K562 (cell line): ENCODE results near the gene TOM1L2. TPM values are rescaled to one million over a fixed set of nuclear protein-coding genes. Genes with fewer than 3 reads are reported as not detected.

ENCODE experiments used
- ATAC-seq: fragments of 200-7000 bp; cut with Tn5 transposase; 3 replicates; pipeline ENCODE4 v1.9.1; 2020; ENCODE audit warnings: moderate library complexity
- BruUV-seq: library from RNA; stranded (reverse); fragments of 400-500 nt; replicated peaks from 2 replicates; lab custom pipeline; 2021; lab: Mats Ljungman, UMichigan
- CTCF ChIA-PET: fragments of 300-600 bp; formaldehyde crosslinking; extraction: SDS; loops from one replicate; lab custom pipeline; 2021; ENCODE audit warnings: low intra/inter-chr PET ratio; lab: Yijun Ruan, JAX
- POLR2A ChIA-PET: fragments of 300-600, 350-650 bp; sonication (Branson Sonifier 250); formaldehyde crosslinking; extraction: SDS; loops from one replicate; lab custom pipeline; 2021; ENCODE audit warnings: antibody characterized with exemption, inconsistent platforms; lab: Yijun Ruan, JAX
- DNase-seq, 4 experiments: peaks; one replicate each; pipeline versions ENCODE4 v3.0.0 to v3.0.0-alpha.2; 2011 to 2018; ENCODE audit warnings: low spot score in 3 of 4, mixed read lengths in 3 of 4; ENCODE audit errors: extremely low read depth in 1 of 4
- FAIRE-seq: peaks from 2 replicates; lab custom pipeline; 2011; peaks lifted over from hg19 to GRCh38; lab: Jason Lieb, UNC
- H2AFZ ChIP-seq: 2 replicates; pipeline ENCODE4 v1.6.0; 2011; ENCODE audit warnings: low read depth, low read length, control low read depth, inconsistent platforms
- H3K27ac ChIP-seq: fragments of 200-600 bp; 3 replicates; pipeline ENCODE4 v1.8.0; 2011; ENCODE audit warnings: low read depth, mild to moderate bottlenecking, control low read depth, inconsistent platforms, low read length, moderate library complexity, mixed read lengths; ENCODE audit errors: extremely low read depth
- H3K27me3 ChIP-seq, 2 experiments: fragments of 300-600 bp in 1 of 2; 2 replicates in 1 of 2; 3 replicates in 1 of 2; pipeline versions ENCODE4 v1.6.0 to v1.8.0; 2011; ENCODE audit warnings: inconsistent platforms in 2 of 2, low read length in 2 of 2, mild to moderate bottlenecking in 1 of 2, mixed read lengths in 1 of 2, moderate library complexity in 1 of 2; ENCODE audit not compliant: control insufficient read depth in 2 of 2, insufficient read depth in 2 of 2
- H3K36me3 ChIP-seq: fragments of 300-600 bp; 3 replicates; pipeline ENCODE4 v1.8.0; 2011; ENCODE audit warnings: mild to moderate bottlenecking, low read length, inconsistent platforms; ENCODE audit not compliant: control insufficient read depth, insufficient read depth
- H3K4me1 ChIP-seq, 2 experiments: fragments of 200-600 bp in 1 of 2; replicated peaks in 1 of 2; 2 replicates in 1 of 2; 3 replicates in 1 of 2; pipeline versions ENCODE4 v1.5.1 to v1.8.0; 2011; ENCODE audit warnings: inconsistent platforms in 2 of 2, low read length in 2 of 2, mild to moderate bottlenecking in 1 of 2, mixed read lengths in 1 of 2, moderate library complexity in 1 of 2; ENCODE audit not compliant: control insufficient read depth in 2 of 2, insufficient read depth in 2 of 2
- H3K4me2 ChIP-seq: 2 replicates; pipeline ENCODE4 v1.6.1; 2011; ENCODE audit warnings: low read length, control low read depth, inconsistent platforms, mixed read lengths; ENCODE audit not compliant: insufficient read depth
- H3K4me3 ChIP-seq: fragments of 200-600 bp; sonication (generic), shearing (Covaris generic); 2 replicates; pipeline ENCODE4 v1.5.1; 2016; ENCODE audit warnings: control low read depth, inconsistent platforms
- H3K79me2 ChIP-seq: fragments of 200-600 bp; 3 replicates; pipeline ENCODE4 v1.8.0; 2011; ENCODE audit warnings: low read length, inconsistent platforms; ENCODE audit not compliant: control insufficient read depth, insufficient read depth
- H3K9ac ChIP-seq, 2 experiments: 2 replicates each; pipeline versions ENCODE4 v1.6.0 to v1.6.1; 2011; ENCODE audit warnings: low read depth in 2 of 2, low read length in 2 of 2, control low read depth in 1 of 2, inconsistent platforms in 1 of 2, mild to moderate bottlenecking in 1 of 2, mixed read lengths in 1 of 2; ENCODE audit not compliant: insufficient read depth in 1 of 2
- H3K9me1 ChIP-seq: one replicate; pipeline ENCODE4 v1.6.0; 2011; ENCODE audit warnings: inconsistent platforms, mild to moderate bottlenecking, low read length, moderate library complexity; ENCODE audit not compliant: control insufficient read depth, insufficient read depth
- H3K9me3 ChIP-seq: replicated peaks from 2 replicates; pipeline ENCODE4 v1.5.1; 2011; ENCODE audit warnings: low read depth, low read length, inconsistent platforms; ENCODE audit not compliant: control insufficient read depth, insufficient read depth
- H4K20me1 ChIP-seq: replicated peaks from 2 replicates; pipeline ENCODE4 v1.6.1; 2011; ENCODE audit warnings: low read length, inconsistent platforms, mixed read lengths; ENCODE audit not compliant: control insufficient read depth, insufficient read depth
- ESRRA ChIP-seq: fragments of 450-650 bp; IDR thresholded peaks from 2 replicates; pipeline ENCODE4 v1.6.1; 2014; ENCODE audit warnings: low read depth, mild to moderate bottlenecking, moderate library complexity, borderline replicate concordance
- MXI1 ChIP-seq: IDR thresholded peaks from 2 replicates; pipeline ENCODE4 v1.6.1; 2011; ENCODE audit warnings: low read depth, mild to moderate bottlenecking, improper control_type of control experiment, low read length
- POLR3A ChIP-seq: IDR thresholded peaks from 2 replicates; pipeline ENCODE4 v1.6.1; 2011; ENCODE audit warnings: borderline replicate concordance, mild to moderate bottlenecking, moderate library complexity; ENCODE audit not compliant: insufficient read length, insufficient read depth; ENCODE audit errors: extremely low read depth
- STAT5A ChIP-seq: IDR thresholded peaks from 2 replicates; pipeline ENCODE4 v1.6.1; 2012; ENCODE audit warnings: low read length, inconsistent platforms, borderline replicate concordance
- ZNF639 ChIP-seq, 2 experiments: fragments of 200-800 bp in 1 of 2; sonication (Bioruptor generic) in 1 of 2; sonication (generic) in 1 of 2; formaldehyde crosslinking in 1 of 2; IDR thresholded peaks in 1 of 2; conservative IDR thresholded peaks in 1 of 2; 2 replicates each; pipeline versions ENCODE4 v1.5.0 to v1.6.1; 2016 to 2020; ENCODE audit warnings: missing compliant biosample characterization in 1 of 2, missing genetic modification characterization in 1 of 2, missing genetic modification reagents in 1 of 2
- WGBS: fragments of 100-300 bp; shearing (Covaris generic); methylation state at CpG from one replicate; pipeline ENCODE4 v1.1.6; 2016; ENCODE audit warnings: low coverage, mixed read lengths; ENCODE audit not compliant: insufficient coverage; ENCODE audit errors: missing lambda C conversion rate; 5-methylcytosine and 5-hydroxymethylcytosine counted together
- in situ Hi-C: fragments of 300-500 bp; cut with MboI; formaldehyde crosslinking; loops from 4 replicates; pipeline ENCODE4 v1.15.0; 2018; ENCODE audit warnings: inconsistent platforms, mixed read lengths
- intact Hi-C: fragments of 100-400 bp; cut with micrococcal nuclease; formaldehyde crosslinking; loops from 2 replicates; pipeline ENCODE4 v1.14.2; 2022
- polyA plus RNA-seq, 8 experiments: library from polyadenylated mRNA; depleted of rRNA in 4 of 8; stranded (reverse) in 5 of 8; unstranded in 3 of 8; fragments of >200 nt; fragmentation: Nextera tagmentation in 2 of 8; fragmentation: Illumina TruSeq in 1 of 8; extraction: Ambion mirVana in 2 of 8; extraction: Trizol in 1 of 8; gene quantifications; 2 replicates each; pipeline versions ENCODE4 v1.2.1 to v1.2.3, GENCODE V29; 2011 to 2014; ENCODE audit warnings: inconsistent platforms in 1 of 8, missing spikeins in 1 of 8
- total RNA-seq, 7 experiments: library from RNA; depleted of rRNA in 6 of 7; stranded (reverse); fragments of >200 nt in 6 of 7; fragmentation: Illumina TruSeq in 2 of 7; extraction: Trizol in 2 of 7; gene quantifications; 2 replicates each; pipeline versions ENCODE4 v1.2.1 to v1.2.3, GENCODE V29; 2011 to 2021; ENCODE audit warnings: low replicate concordance in 1 of 7
- TF ChIP-seq, protein P1 (sequence below): fragments of 250-450 bp; sonication (Bioruptor Pico); IDR thresholded peaks from 2 replicates; pipeline ENCODE4 v1.8.0; 2021; ENCODE audit warnings: moderate library complexity, mild to moderate bottlenecking, inconsistent platforms

TOM1L2 gene
- total and polyA plus RNA-seq, 9 of the 15 experiments (the other 6 are each of a cell fraction or from before 2014, with no cell fraction given): 0.07 to 6.0 (median 2.5) TPM

GRCh38 chr17:17990282-17990681, 18.1 kb upstream of the TOM1L2 start:
- Histone ChIP-seq H3K9me3 (no peaks in the 10 kb centered on the region), H4K20me1 (no peaks in the 10 kb centered on the region), H2AFZ (no peak overlapping the region), H3K27me3 (peaks cover 0 to 31% of the 10 kb centered on the region in 2 experiments; a peak in 2 of 5 replicates), H3K4me1 (no peaks in the 10 kb centered on the region; a peak in 1 of 5 replicates), H3K4me2 (no peak overlapping the region), H3K79me2 (no peaks in the 10 kb centered on the region), H3K36me3 (no peaks in the 10 kb centered on the region), H3K4me3 (no peak overlapping the region), H3K9ac (no peak overlapping the region), H3K27ac (no peak overlapping the region), H3K9me1 (no peaks in the 10 kb centered on the region)
- intact Hi-C loops (no loop called here), in situ Hi-C loops (no loop called here)
- 0% methylated on average over 1 of the region's 2 CpGs for WGBS
- ATAC-seq: no peak
- no peak for DNase-seq
- CTCF ChIA-PET: no interaction called here
- no peak for TF ChIP-seq ZNF639 (CRISPR knock-in tag; conservative IDR thresholded peaks at IDR 0.05 in 1 of 2, IDR thresholded peaks at IDR 0.05 in 1 of 2)
- BruUV-seq: no TSS peak
- no peak for FAIRE-seq
- POLR2A ChIA-PET: no interaction called here

- peak overlapping the region in 1 of 2 experiments; percentile 58; a peak in 2 of 4 replicates for H3K9ac ChIP-seq
- H3K4me2 ChIP-seq: no peak overlapping the region
- ChIA-PET POLR2A (no interaction called here), CTCF (no interaction called here)
- no peaks in the 10 kb centered on the region for H3K9me3 ChIP-seq
- DNase-seq (no peak), FAIRE-seq (no peak), ATAC-seq (no peak)
- no peak overlapping the region for H3K4me3 ChIP-seq
- H3K36me3 ChIP-seq: no peaks in the 10 kb centered on the region
- no peaks in the 10 kb centered on the region for H3K79me2 ChIP-seq
- TF ChIP-seq ESRRA (no peak), MXI1 (no peak), STAT5A (no peak), POLR3A (no peak)
- TF ChIP-seq, protein P1, sequence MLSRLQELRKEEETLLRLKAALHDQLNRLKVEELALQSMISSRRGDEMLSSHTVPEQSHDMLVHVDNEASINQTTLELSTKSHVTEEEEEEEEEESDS (CRISPR knock-in tag): no peak
- no TSS peak for BruUV-seq
- H3K27ac ChIP-seq: no peak overlapping the region
- intact Hi-C loops: loop anchor here (5.0 kb wide), 1 partner anchor 43 kb away; no protein-coding TSS in a partner anchor
- H3K4me1 ChIP-seq: no peaks in the 10 kb centered on the region; a peak in 1 of 5 replicates
- H4K20me1 ChIP-seq: no peaks in the 10 kb centered on the region
- no peaks in the 10 kb centered on the region for H3K9me1 ChIP-seq
- 17% methylated on average over 10 of the region's 10 CpGs for WGBS
- peaks cover 0 to 33% of the 10 kb centered on the region in 2 experiments; a peak in 2 of 5 replicates for H3K27me3 ChIP-seq
- in situ Hi-C loops: no loop called here
- no peak overlapping the region for H2AFZ ChIP-seq
These were observed 17.4 kb upstream of the TOM1L2 start for GRCh38 chr17:17989618-17990017.
